Fibroblast of skin of left quadriceps (primary cell): ENCODE results near the gene RAB27A.
A peak's percentile ranks its signal among the peaks of the same experiment; 100 is the strongest.
"Not testable (repeated sequence)": the region's sequence is repeated elsewhere in the genome, so short reads cannot be mapped to it uniquely, and the experiment has no call there.

Experiments
- DNase-seq, 2 experiments: peaks; one replicate each; pipeline ENCODE4 v3.0.0-alpha.2; 2013; ENCODE audit warnings: low read depth in 2 of 2

RAB27A gene

DNA sequence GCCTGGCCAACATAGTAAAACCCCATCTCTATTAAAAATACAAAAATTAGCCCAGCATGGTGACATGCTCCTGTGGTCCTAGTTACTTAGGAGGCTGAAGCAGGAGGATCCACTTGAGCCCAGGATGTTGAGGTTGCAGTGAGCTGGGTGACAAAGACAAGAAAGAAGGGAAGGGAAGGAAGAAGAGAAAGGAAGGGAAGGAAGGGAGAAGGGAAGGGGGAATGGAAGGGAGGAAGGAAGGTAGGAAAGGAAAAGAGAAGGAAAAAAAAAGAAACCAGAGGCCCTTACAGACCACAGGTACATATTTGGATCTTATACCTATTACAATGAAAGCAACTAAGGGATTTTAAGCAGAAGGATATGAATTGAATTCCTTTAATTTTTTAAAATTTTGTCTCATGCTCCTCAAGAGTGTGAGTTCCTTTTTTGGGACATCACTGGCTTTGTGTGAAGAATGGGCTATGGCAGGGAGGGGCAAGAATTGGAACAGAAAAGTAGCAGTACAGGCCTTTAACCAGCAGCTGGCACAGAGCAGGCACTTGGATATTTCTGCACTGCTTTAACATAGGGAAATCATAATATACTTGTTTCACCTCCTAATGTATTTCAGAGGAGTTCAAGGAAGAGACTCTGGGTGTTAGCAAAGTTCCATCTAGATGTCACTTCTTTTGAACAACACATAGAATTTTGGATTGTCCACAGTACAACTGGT, 7.9 kb downstream of the RAB27A start:
- DNase-seq = no peak

DNA sequence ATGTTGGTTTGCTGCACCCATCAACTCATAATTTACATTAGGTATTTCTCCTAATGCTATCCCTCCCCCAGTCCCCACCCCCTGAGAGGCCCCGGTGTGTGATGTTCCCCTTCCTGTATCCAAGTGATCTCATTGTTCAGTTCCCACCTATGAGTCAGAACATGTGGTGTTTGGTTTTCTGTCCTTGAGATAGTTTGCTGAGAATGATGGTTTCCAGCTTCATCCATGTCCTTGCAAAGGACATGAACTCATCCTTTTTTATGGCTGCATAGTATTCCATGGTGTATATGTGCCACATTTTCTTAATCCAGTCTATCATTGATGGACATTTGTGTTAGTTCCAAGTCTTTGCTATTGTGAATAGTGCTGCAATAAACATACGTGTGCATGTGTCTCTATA, 9.0 kb downstream of the RAB27A start:
- DNase-seq = not testable (repeated sequence)

DNA sequence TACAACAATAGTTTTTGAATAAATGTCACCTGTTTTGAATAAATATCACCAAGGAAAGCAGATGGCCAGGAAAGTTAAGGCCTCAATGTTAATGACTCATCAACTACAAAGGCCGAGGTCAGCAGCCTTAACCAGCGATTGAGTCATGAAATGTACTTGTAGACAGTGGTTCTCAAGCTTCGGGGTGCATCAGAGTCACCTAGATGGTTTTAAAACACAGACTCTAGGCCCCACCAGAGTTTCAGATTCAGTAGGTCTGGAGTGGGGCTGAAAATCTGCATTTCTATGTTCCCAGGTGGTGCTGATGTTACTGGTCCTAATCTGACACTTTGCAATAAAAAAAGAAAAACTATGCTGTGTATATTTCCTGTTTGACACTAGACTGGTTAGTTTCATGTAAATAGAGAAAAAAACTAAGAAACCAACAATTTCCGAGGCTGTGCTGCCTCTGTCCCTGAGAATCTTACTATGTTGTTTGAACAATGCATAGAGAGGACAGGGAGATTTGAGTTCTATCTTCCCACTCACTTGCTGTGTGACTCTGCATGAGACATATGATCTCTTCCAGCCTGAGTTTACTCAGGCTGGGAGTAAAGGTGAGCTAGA, 9.8 kb downstream of the RAB27A start:
- DNase-seq = peak; percentile 47 to 50

DNA sequence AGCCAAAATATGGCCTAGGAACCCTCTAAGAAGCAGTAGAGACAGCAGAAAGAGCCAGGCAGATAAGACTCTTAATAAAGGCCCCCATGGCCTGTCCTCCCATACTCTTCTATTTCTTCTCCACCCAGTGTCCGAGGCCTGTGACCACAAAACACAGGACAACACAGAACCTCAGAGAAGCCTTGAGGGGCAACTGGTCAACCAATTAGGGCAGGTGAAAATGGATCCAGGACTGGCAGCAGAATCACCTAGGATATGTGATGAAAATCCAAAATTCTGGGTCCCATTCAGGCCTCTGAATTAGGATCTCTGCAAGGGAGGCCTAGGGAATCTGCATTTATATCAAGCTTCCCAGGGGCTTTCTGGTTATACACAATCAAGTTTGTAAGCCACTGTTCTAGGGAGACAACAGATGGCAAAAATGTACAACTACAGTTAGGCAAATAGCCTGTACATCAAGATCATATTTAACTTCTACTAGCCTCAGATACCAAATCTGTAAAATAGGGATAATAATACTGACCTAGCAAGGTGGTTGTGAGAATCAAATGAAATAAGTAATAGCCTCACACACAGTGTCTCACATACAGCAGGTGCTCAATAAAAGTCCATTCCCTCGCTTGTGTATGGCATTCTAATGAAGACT, 10.4 kb downstream of the RAB27A start:
- no peak for DNase-seq

DNA sequence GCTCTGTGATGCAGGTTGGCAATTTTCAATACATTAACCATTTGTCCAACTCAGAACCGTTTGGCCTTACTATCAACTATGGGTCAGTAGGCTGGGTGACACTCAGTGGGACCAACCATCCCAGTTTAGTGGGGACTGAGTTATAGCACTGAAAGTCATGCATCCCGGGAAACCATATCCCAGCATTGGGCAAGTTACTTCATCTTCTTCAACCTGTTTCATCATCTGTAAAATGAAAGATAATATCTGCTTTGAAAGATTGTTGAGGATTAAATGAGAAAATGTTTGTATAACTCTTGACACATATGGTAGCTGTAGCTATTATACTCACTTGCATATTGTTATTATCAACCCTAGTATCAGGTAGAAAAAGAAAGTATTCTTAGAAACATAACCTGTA, 11.9 kb downstream of the RAB27A start:
- DNase-seq = no peak

DNA sequence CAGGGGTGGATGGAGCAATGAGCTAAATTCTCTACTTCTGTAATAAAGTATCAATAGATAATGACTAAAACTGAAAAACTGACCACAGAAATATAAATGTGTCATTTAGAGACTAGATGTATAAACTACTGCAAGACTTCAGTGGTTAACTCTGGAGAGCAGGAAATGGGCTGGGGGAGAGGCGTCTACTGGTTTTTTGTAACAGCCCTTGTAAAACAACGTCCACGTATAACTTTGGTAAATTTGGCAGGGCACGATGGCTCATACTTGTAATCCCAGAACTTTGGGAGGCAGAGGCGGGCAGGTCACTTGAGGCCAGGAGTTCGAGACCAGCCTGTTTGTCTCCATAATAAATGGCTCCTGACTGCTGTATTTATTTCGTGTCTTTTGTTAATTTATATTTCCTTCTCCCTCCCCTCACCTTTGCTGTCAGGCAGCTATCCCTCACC, 12.5 kb downstream of the RAB27A start:
- DNase-seq = peak in 1 of 2 experiments; percentile 39

DNA sequence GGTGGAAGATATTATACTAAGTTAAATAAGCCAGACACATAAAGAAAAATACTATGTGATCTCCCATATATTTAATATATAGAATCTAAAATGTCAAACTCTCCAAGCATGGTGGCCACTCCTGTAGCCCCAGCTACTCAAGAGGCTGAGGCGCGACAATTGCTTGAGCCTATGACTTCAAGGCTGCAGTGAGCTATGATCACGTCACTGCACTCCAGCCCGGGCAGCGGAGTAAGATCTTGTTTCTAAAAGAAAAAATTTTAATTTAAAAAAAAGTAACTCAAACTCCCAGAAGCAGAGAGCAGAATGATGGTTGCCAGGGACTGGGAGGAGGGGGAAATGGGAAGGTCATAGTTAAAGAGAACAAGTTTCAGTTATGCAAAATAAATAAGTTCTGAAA, 13.3 kb downstream of the RAB27A start:
- DNase-seq = no peak

DNA sequence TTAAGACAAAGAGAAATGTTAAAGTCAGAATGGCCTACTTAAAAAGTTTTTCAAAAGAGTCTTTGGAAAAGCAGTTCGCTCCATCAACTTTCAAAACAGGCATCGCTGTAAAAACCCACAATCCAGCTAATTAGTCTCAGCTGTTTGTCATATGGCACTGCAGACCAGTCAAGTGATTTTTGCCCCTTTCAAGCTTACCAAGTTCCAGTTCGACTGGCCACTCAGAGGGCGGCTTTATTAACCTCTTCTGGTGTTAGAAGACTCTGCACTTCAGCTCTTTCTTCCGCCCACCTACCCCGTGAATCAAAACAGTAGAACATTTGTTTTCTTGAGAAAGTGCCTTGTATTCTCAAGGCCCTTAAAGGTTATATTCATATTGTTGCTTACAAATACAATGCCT, 19.3 kb downstream of the RAB27A start:
- DNase-seq = no peak

DNA sequence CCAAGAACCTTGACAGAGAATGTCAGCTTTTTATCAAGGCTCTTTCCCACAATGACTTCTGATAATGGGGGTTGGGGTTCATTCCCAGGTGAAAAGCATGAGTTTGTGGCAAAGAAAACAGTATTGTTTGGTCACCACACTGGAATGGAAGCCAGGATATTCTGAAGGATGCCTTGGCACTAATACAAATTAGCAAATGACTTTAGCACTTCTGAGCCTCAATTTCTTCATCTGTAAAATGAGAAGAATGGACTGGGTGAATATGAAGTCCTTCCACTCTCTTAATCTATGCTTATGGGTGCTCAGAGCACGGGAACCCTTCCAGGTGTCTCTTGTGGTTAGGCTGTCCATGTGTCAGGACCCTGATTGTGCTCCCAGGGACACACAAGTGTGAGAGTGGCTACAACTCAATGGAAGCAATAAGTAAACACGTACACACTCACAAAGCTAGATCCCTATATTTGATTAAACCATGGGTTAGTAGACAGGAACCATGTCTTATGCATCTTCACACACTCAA, 21.4 kb downstream of the RAB27A start:
- no peak for DNase-seq

DNA sequence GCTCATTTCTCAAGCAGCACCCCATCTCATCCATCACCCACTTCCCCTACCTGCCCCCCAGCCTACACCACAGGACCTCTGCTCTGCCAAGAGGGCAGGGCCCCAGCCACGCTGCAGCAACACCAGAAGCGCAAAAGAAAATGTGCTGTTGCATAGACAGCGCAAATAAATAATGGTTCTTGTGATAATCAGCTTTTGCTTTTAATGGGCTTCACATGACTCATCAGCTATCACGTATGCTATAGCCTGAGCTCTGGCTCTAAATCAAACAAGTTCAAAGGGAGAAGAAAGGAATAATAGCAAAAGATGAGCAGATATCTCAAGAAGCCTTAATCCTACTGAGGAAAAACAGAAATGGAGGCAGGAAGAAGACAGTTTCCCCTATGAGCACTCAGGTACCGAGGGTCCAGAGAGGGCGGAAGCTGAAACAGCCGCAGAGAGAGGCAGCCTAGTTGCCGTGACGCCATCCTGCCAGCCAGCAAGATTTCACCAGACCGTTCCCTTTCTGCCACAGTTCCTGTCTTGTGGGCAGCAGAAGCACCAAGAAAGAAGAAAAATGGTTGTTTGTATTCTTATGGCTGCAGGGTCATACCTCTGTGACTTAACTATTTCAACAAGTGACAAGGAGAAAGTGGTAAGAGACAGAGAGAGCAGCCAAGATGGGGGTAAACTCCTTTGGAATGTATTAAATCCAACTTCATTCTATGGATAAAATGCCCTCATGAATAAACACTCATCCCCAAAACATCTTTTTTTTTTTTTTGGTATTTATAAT, 22.0 kb downstream of the RAB27A start:
- DNase-seq = peak; percentile 56 to 70

DNA sequence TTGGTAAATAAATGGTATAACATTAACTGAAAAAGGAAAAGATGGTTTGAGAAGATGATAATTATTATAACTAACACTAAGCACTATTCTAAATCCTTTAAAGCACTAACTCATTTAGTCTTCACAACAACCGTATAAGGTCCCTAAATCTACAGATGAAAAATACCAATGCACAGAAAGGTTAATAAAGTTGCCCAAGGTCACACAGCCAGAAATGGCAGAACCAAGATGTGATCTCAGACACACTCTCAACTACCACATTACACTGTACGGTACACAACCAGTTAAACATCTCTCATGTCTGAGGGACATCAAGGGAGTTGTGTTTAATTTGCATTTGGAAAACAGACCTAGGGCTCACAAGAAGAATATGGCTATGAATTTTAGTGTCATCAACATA, 23.1 kb downstream of the RAB27A start:
- no peak for DNase-seq

DNA sequence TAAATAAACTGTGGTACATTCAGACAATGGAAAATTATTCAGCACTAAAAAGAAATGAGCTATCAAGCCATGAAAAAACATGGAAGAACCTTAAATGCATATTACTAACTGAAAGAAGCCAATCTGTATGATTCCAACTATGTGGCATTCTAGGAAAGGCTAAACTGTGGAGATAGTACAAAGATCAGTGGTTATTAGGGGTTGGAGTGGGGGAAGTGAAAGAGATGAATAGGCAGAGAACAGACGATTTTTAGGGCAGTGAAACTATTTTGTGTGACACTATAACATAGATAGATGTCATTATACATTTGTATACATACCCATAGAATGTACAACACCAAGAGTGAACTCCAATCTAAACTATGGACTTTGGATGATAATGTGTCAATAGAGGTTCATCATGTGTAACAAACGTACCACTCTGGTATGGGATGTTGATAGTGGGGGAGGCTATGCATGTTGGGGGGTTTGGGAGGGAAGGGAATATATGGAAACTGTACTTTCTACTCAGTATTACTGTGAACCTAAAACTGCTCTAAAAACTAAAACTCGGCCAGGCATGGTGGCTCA, 29.0 kb downstream of the RAB27A start:
- no peak for DNase-seq

DNA sequence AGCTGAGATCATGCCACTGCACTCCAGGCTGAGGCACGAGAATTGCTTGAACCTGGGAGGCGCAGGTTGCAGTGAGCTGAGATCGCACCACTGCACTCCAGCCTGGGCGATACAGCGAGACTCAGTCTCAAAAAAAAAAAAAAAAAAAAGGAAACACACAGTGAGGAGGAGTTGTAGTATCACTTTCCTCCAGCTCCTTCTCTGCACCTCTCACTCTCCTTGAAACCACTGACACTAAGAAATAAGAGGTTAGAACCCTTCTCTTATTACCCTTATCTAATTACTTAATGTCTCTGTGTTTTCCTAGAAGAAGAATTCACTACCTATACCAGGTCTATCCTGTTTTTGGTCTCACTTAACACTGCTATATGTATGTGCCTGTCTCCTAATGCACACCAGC, 31.7 kb downstream of the RAB27A start:
- DNase-seq = no peak

DNA sequence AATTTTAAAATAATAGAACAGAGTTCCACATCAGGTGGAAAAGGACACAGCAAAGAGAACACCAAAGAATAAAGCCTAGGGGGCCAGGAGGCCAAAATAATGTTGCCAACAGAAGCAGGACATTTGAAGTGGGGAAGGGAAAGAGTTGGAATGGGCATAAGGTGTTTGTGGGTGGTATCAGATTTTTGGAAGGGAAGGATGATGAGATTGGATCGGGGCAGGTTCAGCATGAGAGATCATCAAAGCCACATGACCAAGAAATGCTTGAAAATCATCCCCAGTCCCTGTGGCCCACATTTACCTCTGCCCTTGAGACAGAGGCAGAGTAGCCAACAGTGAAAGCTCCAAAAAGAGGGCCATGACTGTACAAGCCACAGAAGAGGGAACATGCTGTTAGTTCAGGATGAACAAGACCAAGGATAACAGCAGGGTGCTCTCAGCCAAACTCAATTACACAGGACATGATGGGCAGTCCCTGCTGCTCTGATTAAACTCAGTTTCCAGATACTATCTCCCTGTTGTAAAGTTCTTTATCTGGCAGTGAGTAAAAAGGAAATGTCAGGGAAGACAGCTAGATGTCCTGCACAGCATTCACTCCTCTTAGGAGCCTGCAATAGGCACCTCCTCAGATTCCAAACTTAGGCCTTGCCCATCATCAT, 32.5 kb downstream of the RAB27A start:
- no peak for DNase-seq

DNA sequence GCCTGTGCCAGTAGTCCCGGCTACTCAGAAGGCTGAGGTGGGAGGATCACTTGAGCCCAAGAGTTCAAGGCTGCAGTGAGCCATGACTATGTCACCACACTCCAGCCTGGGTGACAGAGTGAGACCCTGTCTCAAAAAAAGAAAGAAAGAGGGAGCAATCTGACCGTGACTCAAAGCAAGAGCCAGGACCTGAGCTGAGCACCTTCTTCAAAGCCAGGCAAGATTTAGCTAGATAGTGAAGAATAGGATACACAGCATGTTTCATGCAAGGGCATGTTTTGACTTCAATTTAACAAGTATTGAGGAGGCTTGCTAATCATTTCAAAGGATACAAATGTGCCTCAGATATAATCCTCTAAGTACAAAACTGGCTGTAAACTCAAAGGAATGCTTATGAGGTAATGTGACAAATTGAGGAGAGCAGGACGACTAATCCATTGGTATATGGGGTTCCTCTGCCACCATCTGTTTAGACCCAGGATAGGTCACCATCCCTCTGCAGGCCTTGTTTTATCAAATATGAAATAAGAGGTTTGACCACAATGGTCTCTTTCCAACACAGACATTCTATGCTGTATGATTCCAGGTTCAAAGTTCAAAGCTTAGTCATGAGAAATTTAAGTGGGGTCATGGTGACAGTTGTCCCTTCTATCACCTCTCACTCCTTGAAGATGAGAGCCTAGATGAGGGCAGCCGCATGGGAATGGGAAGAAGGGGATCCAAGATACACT, 33.2 kb downstream of the RAB27A start:
- DNase-seq = no peak

DNA sequence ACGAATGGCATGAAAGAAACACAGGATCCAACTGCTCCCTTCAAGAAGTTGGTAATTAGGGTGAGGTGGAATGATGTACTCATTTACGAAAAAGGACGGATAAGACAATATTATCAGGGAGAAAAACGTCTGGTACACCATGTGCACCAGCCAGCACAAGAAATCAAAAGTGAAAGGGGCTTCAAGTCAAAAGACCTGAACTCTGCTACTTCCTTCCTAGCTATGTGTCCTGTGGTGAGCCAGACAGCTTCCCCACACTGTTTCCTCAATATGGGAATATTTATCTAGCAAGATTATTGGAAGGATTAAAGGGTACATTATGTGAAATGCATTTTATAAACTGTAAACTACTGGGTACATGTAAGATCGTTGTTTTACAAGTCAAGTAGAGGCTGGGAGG, 33.9 kb downstream of the RAB27A start:
- DNase-seq = no peak

DNA sequence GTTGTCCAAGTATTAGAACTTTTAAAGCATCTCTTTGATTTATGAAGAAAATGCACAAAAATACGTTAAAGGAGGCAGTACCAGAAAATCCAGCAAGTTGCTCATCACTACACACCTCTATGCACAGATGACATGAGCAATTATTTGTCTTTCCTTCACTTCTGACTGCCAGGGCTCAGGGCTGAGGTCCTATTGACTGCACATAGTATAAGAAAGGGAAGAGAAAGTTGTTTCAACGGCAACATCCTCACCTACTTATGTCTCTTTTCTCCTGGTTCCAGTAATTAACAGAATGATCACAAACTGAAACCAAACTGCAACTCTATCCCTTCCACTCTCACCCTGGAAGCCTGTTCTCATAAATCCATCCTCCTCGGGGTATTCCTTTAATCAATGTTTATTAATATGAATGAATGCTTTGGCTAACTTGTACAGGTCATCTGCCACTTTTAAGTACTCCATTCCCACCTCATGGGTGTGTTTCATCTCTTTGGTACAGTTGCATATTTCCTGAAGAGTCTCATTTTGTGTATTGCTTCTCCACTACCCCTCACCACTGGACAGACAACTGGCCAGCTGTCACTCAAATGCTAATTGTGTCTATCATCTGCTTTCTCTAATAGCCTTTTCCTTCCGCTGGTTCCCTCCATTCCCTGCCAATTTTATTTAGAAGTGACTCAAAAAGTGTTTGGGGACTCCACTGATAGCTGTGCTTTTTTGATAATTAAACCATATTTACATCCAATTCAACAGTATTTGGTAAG, 34.5 kb downstream of the RAB27A start:
- DNase-seq = no peak

DNA sequence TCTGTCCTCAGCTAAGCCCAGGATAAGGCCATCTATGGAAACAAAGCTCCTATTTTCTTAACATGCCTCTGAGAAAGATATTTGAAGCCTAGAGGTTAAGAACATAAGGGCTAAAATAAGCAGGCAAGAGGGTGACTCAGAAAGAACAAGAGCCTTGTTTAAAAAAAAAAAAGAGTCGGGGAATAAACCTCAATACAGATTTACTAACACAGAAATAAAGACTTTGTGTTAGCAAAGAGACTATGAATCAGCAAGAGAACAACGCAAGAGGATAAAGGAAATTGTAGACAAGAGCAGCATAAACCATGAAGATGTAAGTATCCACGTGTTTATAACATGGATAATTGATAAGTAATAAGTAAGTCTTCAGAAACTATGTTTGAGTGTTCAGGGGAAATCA, 36.0 kb downstream of the RAB27A start:
- DNase-seq = no peak

DNA sequence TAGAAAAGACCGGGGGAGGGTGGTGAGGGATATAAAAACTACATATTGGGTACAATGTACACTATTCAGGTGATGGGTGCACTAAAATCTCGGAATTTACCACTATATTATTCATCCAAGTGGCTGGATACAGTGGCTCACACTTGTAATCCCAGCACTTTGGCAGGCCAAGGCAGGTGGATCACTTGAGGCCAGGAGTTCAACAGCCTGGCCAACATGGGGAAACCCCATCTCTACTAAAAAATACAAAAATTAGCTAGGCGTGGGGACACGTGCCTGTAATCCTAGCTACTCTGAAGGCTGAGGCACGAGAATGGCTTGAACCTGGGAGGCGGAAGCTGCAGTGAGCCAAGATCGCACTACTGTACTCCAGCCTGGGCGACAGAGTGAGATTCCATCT, 37.4 kb downstream of the RAB27A start:
- DNase-seq = not testable (repeated sequence)

DNA sequence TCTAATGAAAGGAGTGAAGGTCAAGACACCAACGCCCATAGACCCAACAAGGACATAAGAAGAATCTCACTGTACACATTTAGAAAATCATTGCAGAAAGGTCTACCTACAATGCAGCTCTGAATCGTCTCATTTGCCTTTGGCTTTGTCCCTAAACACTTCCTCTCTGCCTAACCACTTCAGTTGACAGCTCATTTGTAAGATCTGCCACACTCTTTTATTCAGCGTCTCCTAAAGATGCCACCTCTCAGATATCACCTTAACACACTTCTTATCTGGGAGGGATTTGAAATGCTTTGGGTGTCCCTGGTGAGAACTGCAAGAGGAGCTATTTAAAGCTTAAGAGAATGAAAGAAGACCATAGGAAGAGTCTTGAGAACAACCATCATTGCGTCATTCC, 38.7 kb downstream of the RAB27A start:
- no peak for DNase-seq
